B cell (primary cell): ENCODE data around the gene BMP6.

Experiments used
- CTCF ChIP-seq: fragments of 200-600 bp; IDR thresholded peaks from one replicate; pipeline ENCODE4 v1.8.0; 2022; ENCODE audit warnings: antibody characterized with exemption, mild to moderate bottlenecking
- EZH2 ChIP-seq: IDR thresholded peaks from 2 replicates; pipeline ENCODE4 v1.6.1; 2012; ENCODE audit warnings: borderline replicate concordance, low read depth, mild to moderate bottlenecking, moderate library complexity, low read length; ENCODE audit not compliant: insufficient read depth, poor library complexity, severe bottlenecking

GRCh38 chr6:7921046-7921445 is 195.1 kb downstream of the BMP6 start:
- TF ChIP-seq CTCF (no peak), EZH2 (no peak)
